Measurements from ENCODE around the gene SLAMF6. TPM values are rescaled to one million over a fixed set of nuclear protein-coding genes. Genes with fewer than 3 reads are reported as not detected.

Gene SLAMF6
- polyA plus RNA-seq, 2 of the 4 experiments (the other 2 are of a cell fraction): not detected

- no peak for ATAC-seq
- no peak for DNase-seq (ENCODE audit: low read depth in 1 of 2, low spot score in 1 of 2)
- Histone ChIP-seq H3K4me3 (no peak overlapping the region), H3K9me3 (0 out of 3 replicates have a peak, but pooled peaks cover 3% of the 10 kb centered on the region), H3K4me1 (peaks cover 21% of the 10 kb centered on the region), H3K4me2 (no peak overlapping the region), H3K27ac (no peak overlapping the region)
- ChIA-PET POLR2A (no interaction called here), CTCF (no interaction called here)
- FAIRE-seq: no peak
- TF ChIP-seq E2F6 (IDR thresholded peaks at IDR 0.05; ENCODE audit: borderline replicate concordance, low read depth) (no peak), JUN (IDR thresholded peaks at IDR 0.05) (no peak), EHF (CRISPR knock-in tag; IDR thresholded peaks at IDR 0.05) (no peak), SREBF2 (IDR thresholded peaks at IDR 0.05) (no peak), ATOH8 (CRISPR knock-in tag; IDR thresholded peaks at IDR 0.05; ENCODE audit: low read depth) (no peak), SMC3 (IDR thresholded peaks at IDR 0.05) (no peak), MAX (IDR thresholded peaks at IDR 0.05) (no peak), ZSCAN20 (CRISPR knock-in tag; IDR thresholded peaks at IDR 0.05) (no peak), RAD21 (conservative IDR thresholded peaks at IDR 0.05 in 1 of 2, IDR thresholded peaks at IDR 0.05 in 1 of 2) (no peak), FOXS1 (CRISPR knock-in tag; IDR thresholded peaks at IDR 0.05) (no peak), PHF8 (IDR thresholded peaks at IDR 0.05; ENCODE audit: borderline replicate concordance, low read depth) (no peak), JUNB (IDR thresholded peaks at IDR 0.05) (no peak), HES2 (IDR thresholded peaks at IDR 0.05) (no peak), REST (IDR thresholded peaks at IDR 0.05) (no peak), CHD2 (IDR thresholded peaks at IDR 0.05; ENCODE audit: low read length, partially characterized antibody) (no peak), HOXB5 (CRISPR knock-in tag; IDR thresholded peaks at IDR 0.05) (no peak), FOSB (CRISPR knock-in tag; IDR thresholded peaks at IDR 0.05) (no peak)
- 58% methylated on average over 3 of the region's 3 CpGs for WGBS (ENCODE audit: missing lambda C conversion rate)
Observed at GRCh38 chr1:160522136-160522535, 919 bp downstream of the SLAMF6 start.

- DNase-seq (ENCODE audit: low read depth in 1 of 2, low spot score in 1 of 2): no peak
- Histone ChIP-seq H3K27ac (no peak overlapping the region), H3K4me1 (peaks cover 21% of the 10 kb centered on the region), H3K9me3 (0 out of 3 replicates have a peak, but pooled peaks cover 3% of the 10 kb centered on the region), H3K4me3 (no peak overlapping the region), H3K4me2 (no peak overlapping the region)
- FAIRE-seq: no peak
- ATAC-seq: no peak
- TF ChIP-seq ESRRA (IDR thresholded peaks at IDR 0.05; ENCODE audit: borderline replicate concordance, low read length): no peak
- no peak for TF ChIP-seq HES2 (IDR thresholded peaks at IDR 0.05)
- no peak for TF ChIP-seq SREBF2 (IDR thresholded peaks at IDR 0.05)
- no peak for TF ChIP-seq RNF2 (IDR thresholded peaks at IDR 0.05; ENCODE audit: borderline replicate concordance, low read depth)
- no peak for TF ChIP-seq NFE2L2 (conservative IDR thresholded peaks at IDR 0.05; ENCODE audit: low read length)
- TF ChIP-seq MYC (IDR thresholded peaks at IDR 0.05; ENCODE audit: borderline replicate concordance, low read length): no peak
- TF ChIP-seq BCL3 (IDR thresholded peaks at IDR 0.05): no peak
- TF ChIP-seq CHD2 (IDR thresholded peaks at IDR 0.05; ENCODE audit: low read length, partially characterized antibody): no peak
- TF ChIP-seq FOSL2 (IDR thresholded peaks at IDR 0.05): no peak
- TF ChIP-seq FOSL2 (CRISPR knock-in tag; IDR thresholded peaks at IDR 0.05): no peak
- no peak for TF ChIP-seq KDM5A (IDR thresholded peaks at IDR 0.05)
- no peak for TF ChIP-seq EP300 (IDR thresholded peaks at IDR 0.05)
- TF ChIP-seq ATOH8 (CRISPR knock-in tag; IDR thresholded peaks at IDR 0.05; ENCODE audit: low read depth): no peak
- no peak for TF ChIP-seq RAD21 (conservative IDR thresholded peaks at IDR 0.05 in 1 of 2, IDR thresholded peaks at IDR 0.05 in 1 of 2)
- no peak for TF ChIP-seq CBX2 (IDR thresholded peaks at IDR 0.05; ENCODE audit: borderline replicate concordance, low read depth)
- TF ChIP-seq POLR2A (IDR thresholded peaks at IDR 0.05; ENCODE audit: low read length): no peak
- no peak for TF ChIP-seq NR3C1 (IDR thresholded peaks at IDR 0.05)
- ChIA-PET CTCF (no interaction called here), POLR2A (no interaction called here)
- 95% methylated on average over 2 of the region's 2 CpGs for WGBS (ENCODE audit: missing lambda C conversion rate)
Observed at GRCh38 chr1:160521554-160521953, 1.5 kb downstream of the SLAMF6 start.

Data from A549 (cell line).